ENCODE results near the gene MAN1C1.
"Not testable (repeated sequence)": the region's sequence is repeated elsewhere in the genome, so short reads cannot be mapped to it uniquely, and the experiment has no call there.

The MAN1C1 gene

DNA sequence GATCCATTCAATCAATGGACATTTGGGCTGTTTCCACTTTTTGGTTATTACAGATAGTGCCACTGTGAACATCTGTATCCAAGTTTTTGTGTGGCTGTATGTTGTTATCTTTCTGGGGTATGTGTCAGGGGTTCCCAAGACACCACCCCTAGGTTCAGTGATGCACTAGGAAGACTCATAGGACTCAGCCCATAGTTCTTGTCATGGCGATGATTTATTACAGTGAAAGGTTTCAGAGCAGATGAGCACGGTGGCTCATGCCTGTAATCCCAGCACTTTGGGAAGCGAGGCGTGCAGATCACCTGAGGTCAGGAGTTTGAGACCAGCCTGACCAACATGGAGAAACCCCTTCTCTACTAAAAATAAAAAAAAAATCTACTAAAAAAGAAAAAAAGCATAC lies 64.1 kb downstream of the MAN1C1 start:
- DNase-seq (ENCODE audit: low spot score), result no peak

DNA sequence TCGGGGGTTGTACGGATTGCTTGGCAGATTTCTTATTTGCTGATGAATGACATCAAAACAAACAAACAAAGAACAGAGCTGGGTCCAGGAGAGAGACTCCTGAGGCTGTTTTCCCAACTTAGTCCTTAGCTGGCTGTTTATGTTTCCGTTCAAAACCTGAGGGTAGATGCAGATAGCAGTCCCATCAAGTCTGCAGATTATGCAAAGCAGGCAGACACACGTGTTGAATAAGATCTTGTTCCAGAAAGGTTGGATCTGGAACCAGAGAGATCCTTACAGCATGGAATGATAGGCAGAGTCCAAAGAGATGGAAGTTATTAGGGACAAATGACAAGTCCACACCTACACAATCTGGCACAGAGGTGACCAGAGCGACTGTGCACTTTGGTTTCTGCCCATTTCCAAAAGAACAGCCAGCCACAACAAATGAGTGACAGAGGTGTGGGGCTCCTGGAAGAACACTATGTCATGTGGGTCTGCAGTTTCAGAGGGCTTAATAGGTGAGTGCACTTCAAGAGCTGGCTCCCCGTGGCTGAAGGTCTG lies 65.5 kb downstream of the MAN1C1 start:
- no peak for DNase-seq (ENCODE audit: low spot score)

DNA sequence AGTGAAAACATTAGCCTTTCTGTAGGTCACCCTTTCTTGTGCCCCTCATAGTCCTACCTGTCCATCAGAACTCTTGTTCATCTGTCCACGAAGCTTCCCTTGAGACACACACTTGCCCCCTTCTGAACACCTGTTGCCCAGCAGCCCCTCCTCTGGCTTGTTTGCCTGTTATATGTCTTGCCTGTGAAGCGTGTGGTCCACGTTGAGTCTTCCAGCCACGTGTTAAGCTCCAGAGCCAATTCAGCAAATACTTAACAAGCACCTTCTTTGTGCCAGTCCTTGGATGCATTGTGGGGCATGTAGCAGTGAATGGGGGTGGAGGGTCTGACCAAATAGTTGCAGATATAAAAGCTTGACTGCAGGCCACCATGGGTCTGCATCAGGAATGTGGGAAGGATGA lies 66.6 kb downstream of the MAN1C1 start:
- no peak for DNase-seq (ENCODE audit: low spot score)

DNA sequence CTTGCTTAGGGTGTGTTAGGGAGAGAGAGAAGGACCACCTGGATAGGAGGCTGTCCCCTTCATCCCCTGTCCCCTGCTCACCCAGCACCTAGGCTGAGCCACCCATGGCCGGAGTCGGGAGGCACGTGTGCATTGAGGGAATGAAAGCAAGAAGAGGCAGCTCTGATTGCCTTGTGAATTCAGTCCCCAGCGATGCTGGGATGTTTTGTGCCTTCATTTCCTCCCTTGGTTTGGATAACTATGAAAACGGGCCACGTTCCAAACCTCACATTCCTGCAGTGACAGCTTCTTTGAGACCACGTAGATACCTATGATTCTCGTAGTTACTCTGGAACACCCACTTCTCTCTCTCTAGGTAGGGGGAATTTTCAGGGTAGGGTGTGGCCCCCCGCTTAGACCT lies 67.1 kb downstream of the MAN1C1 start:
- no peak for DNase-seq (ENCODE audit: low spot score)

DNA sequence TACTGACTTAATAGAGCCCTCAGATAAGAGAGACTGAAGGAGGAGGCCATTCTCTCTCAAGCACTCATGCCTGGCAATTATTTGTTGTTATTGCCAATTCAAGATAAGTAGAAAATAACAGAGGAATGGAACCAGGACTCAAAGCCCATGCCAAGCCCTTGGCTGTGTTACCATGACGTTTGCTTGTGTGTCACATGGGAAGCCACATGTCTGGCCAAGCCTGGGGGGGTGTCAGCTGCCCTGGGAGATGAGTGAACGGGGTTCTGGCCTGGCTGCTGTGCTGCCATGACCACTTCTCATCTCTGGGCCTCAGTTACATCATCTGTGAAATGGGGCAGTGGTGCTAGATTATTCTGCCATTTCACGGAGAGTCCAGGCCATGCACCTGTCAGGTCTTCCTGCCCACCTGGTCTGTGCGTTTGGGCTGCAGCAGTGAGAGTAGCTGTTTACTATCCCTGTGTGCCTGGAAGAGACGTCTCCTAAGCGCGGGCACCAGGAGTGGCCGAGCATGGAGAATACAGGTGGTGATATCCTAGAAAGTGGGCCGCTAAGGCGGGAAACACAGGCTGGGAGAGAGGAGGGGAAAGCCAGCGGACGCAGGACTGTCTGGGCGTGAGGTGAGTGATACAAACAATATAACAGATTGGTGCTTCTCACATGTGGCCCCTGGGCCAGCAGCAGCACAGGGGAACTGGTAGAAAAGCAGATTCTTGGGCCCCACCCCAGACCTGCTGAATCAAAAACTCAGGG lies 67.8 kb downstream of the MAN1C1 start:
- DNase-seq (ENCODE audit: low spot score), result no peak

DNA sequence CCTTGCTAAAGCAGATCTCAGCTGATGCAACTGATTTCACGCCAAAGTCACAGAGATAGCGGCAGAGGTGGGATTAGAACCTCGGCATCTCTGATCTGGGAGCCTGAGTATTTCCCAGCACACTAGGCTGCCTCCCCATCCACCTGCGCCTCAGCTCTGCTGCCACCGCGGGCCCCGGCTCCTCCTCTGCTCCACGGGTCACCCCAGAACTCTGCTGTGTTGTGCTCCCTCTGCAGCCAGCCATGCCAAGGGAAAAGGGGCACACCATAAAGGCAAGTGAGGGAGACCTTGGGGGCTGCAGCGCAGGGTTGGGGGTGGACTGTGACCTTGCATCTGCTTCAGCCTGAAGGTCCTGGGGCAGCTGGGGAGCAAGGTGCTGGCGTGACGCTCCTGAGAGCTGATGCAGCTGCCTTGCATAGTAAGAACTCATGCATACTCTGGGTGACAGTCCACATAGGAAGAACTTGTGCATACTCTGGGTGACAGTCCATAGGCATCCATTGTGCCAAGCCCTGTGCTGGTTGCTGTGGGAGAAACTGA lies 68.7 kb downstream of the MAN1C1 start:
- no peak for DNase-seq (ENCODE audit: low spot score)

DNA sequence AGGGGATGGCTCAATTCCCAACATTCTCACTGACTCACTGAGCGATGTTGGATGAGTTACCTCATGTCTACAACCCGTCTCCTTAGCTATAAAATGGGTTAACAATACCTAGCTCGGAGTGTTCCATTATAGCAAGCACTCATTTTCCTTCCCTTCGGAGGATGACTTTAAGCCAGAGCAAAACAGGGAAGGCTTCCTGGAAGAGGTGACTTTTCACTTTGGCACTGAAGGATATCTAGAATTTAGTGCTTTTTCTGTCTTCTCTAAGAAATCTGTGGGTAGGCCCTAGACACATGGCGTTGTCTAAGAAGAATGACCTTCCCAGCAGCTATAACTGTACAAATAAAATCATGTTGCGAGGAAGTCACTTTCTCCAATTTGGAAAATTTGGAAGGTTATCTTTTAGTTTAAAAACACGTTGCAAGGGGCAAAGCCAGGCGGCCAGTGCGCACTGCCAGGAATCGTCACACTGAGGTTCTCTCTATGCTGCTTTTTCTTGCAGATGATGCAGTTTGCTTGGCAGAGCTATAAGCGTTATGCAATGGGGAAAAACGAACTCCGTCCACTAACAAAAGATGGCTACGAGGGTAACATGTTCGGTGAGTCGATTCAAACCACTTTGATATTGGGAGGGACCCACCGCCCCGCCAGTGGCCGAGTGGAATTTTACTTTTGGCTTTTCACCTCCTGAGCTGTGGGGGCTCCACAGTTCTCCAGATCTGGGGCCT lies 69.5 kb downstream of the MAN1C1 start:
- DNase-seq (ENCODE audit: low spot score), result no peak

DNA sequence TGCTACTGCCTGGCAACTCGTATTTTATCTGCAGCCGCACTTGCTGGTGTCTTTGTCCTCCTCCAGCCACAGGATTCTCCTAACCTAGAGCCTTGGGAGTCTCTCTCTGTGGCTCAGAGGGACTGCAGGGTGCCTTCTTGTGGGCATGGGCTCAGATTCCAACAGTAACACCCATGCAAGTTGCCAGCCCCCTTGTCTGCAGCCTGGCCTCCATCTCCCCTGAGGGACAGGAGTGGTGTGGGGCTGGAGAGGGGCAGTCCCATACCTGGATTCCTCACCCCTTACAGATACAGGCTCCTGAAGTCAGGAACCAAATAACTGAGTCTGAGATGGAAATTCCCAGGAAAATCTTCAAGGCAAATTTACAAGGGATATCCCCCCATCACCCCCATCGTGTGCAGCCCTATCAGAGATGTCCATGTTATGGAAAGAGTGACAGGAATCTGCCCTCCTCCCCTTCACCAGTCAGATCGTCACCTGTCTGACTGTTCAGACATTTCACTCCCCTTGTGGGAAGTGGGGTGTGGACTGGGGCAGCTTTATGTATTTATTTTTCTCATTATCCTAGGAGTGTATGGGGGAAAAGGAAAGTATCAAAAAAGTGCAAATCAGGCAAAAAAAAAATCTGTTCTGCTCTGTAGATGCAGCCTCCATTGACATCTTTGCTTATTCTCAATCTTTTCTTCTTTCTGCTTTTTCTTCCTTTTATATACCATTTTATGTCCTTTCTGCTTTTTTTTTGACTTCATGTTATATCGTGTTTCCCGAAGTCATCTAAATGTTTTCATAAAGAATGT lies 70.8 kb downstream of the MAN1C1 start:
- DNase-seq (ENCODE audit: low spot score), result no peak

DNA sequence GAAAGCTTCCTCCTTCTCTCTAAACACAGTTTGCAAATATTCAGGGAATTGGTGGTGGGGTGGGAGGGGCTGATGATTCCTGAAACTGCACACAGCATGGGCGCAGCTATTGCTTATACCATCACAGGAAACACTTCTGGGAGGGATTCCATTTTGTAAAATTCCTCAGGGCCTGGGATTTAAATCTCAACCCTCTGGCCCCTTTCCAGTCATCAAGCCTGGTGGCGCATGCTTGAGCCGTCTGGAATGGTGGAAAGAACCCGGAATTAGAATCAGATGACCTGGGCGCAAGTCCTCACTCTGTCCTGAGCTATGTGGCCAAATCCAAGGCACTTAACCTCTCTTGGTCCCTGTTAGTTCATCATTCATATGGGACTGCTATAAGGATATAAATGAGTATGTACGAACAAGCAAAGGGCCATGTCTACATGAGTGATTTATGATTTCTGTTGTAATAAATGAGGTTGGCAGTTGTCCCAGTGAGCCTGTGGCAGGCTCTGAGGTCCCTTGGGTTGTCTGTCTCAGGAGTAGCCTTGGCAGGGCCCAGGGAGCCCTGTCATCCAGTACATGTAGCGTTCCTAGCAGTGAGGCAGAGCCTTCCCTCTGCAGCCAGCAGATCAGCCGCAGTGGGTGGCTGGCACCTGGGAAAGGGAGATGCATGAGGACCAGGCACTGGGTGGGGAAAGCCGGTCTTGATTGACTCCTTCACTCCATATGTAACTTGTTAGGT lies 72.0 kb downstream of the MAN1C1 start:
- DNase-seq (ENCODE audit: low spot score), result no peak

DNA sequence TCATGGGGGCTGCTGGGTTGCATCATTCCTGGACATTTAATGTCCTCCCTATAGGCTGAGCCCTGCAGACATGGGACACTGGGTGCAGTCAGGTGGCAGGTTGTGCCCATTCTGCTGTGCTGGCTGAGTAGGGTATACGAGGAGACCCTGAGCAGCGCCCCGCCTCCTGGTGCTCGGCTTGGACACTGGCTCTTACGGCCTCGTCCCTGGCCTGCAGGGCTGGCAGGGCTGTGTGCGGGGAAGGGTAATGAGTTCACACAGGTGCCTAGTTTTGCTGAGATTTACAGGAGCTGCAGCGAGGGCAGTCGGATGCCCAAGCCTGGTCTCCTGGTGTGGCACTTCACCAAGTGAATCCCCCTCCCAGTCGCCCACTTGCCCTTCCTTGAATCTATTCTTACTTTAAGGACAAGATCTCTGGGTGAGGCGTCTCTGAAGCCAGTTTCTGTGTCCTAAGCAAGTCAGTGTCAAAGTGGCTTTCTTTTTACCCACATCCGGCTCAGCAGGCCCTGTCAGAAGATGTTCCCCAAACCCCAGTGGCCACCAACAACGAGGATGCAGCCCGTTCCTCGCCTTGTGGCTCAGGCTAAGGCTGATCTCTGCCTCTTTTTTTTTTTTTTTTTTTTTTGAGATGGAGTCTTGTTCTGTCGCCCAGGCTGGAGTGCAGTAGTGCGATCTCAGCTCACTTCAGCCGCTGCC lies 73.2 kb downstream of the MAN1C1 start:
- no peak for DNase-seq (ENCODE audit: low spot score)

DNA sequence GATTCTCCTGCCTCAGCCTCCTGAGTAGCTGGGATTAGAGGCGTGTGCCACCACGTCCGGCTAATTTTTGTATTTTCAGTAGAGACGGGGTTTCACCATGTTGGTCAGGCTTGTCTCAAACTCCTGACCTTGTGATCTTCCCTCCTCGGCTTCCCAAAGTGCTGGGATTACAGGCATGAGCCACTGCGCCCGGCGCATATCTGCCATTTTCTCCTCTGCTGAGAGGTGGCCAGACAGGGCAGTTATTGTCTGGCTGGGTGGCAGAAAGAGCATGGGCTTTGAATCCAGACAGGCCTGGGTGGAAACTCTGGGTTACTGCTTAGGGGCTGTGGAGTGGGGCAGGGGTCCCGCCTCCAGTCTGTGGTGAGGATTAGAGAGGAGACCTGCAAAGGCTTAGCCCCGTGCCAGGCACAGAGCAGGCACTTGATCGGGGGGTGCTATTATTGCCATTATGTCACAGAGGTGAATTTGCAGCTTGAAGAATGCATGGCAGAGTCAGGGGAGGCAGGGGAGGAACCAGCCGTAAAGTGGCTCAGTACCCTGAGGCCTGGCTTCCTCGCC lies 73.9 kb downstream of the MAN1C1 start:
- no peak for DNase-seq (ENCODE audit: low spot score)

DNA sequence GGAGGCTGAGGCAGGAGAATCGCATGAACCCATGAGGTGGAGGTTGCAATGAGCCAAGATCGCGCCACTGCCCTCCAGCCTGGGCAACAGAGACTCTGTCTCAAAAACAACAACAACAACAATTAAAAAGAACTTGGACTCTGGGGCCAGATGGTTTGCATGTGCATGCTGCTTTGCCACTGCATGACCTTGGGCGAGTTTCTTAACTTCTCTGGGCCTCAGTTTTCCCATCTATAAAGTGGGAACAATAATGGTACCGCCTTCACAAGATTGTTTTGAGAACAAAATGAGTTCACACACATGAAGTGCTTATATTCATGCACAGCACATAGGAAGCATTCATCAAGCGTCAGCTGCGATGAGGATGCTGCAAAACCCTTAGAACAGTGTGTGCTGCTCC lies 74.6 kb downstream of the MAN1C1 start:
- DNase-seq (ENCODE audit: low spot score), result no peak

DNA sequence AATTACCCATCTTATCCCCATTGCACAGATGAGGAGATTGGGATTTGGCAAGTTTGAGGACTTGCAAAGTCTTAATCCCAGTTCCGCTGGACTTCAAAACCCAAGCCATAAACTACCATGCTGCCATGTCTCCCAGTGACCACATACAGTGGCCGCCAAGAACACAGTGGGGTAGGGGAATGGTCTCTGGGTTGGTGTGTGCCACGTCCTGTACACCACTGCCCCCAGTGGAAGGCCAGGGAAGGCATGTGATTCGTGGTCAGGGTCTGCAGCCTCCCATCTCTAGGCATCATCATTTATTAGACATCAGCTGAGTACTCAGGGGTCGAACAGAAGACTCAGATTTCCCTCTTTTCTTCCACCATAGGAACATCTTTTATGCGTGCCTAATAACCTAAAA lies 76.0 kb downstream of the MAN1C1 start:
- no peak for DNase-seq (ENCODE audit: low spot score)

DNA sequence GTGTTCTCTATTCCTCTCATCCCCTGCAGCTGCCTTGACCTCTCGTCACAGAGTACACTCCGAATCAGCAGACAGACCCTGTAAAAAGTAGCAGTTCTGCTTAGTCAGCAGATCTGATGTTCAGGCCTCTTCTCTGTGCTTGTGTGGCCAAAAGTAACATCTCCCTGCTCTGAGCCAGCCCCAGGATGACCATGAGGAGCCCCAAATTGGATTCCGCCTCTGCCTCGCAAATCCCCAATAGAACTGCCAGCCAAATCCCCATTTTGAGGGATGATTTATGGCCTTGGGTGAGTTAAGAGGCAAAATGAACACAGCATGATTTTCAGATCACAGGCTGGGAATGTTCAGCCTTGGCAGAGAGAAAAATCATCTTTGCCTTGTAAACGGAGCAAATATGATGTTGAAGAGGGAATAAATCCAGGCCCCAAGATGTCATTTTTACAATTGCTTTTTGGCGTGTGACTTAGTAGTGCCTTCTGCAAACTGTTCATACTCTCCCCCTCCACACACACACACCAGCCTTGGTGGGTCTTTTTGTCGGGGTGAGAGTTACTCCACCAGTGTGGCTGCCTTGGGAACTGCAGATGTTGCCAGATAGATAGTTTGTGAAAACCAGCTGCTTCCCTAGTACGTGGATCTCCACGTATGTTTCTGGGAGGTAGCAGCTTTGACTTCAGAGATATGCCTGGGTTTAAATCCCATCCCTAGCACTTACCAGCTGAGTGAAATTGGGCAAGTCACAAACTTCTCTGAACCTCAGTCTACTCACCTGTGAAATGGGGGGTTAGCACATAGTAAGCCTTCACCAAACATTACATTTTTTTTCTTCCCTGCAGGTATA lies 77.8 kb downstream of the MAN1C1 start:
- DNase-seq (ENCODE audit: low spot score), result no peak

DNA sequence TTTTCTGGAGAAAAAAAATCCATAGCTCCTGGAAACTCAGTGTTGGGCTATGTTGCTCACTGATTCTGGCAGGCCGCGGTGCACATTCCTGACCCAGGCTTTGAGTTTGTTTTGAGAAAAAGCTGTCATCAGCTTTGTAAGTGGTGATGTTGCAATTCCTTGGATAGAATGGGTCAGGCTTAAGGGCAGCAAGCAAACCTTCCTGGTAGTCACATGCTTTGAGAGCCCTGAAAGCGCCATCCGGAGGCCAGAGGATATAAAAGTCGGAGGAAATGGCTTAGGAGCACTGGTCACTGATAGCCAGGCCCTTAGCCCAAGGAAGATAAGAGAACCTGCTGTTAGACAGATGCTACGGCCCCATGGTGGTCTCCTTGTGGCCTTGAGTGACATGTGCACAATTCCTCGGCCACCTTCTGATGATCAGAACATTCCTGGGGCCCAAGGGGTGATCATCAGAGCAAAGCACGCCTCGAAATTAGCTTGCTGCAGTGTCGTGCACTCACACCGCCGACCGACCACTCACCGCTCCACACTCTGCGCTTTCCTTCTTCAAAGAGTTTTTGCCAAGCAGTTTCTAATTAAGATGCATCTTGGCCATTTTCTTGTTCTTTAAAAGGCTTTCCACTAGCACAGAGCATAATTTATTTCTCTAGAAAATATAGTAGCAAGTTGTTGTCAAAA lies 78.6 kb downstream of the MAN1C1 start:
- DNase-seq (ENCODE audit: low spot score), result peak; percentile 63

DNA sequence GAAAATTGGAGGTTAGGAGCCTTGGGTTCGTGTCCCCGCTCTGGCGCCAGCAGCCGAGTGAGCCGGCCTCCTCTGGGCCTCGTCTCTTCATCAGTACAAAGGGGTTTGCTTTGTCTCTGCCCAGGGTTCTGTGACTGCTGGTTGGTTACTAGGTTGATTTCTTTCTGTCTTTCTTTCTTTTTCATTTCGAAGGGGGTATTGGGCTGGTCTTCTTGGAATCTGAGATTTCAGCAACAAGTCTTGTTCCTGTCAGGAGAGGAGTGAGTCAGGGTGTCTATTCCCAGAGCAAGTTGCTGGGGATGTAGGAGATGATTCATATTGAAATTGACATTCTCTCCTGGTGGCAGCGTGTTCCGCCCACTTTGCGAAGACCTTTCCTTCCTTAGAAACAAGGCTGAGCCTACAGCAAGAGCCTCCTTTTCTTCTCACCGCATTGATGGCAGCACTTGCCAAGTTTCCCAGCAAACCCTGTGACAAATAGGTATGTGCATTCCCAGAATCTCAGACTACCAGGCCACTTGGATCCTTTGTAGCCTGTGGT lies 79.2 kb downstream of the MAN1C1 start:
- DNase-seq (ENCODE audit: low spot score), result peak; percentile 50

DNA sequence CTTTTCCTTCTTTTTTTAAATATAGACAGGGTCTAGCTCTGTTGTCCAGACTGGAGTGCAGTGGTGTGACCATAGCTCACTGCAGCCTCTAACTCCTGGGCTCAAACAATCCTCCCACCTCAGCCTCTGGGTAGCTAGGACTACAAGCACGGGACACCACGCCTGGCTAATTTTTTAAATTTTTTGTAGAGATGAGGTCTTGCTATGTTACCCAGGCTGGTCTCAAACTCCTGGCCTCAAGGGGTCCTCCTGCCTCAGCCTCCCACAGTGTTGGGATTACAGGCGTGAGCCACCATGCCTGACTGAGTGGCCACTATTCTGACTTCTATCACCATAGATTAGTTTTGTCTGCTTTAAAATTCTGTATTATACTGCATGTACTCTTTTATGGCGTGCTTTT lies 80.1 kb downstream of the MAN1C1 start:
- DNase-seq (ENCODE audit: low spot score), result not testable (repeated sequence)

DNA sequence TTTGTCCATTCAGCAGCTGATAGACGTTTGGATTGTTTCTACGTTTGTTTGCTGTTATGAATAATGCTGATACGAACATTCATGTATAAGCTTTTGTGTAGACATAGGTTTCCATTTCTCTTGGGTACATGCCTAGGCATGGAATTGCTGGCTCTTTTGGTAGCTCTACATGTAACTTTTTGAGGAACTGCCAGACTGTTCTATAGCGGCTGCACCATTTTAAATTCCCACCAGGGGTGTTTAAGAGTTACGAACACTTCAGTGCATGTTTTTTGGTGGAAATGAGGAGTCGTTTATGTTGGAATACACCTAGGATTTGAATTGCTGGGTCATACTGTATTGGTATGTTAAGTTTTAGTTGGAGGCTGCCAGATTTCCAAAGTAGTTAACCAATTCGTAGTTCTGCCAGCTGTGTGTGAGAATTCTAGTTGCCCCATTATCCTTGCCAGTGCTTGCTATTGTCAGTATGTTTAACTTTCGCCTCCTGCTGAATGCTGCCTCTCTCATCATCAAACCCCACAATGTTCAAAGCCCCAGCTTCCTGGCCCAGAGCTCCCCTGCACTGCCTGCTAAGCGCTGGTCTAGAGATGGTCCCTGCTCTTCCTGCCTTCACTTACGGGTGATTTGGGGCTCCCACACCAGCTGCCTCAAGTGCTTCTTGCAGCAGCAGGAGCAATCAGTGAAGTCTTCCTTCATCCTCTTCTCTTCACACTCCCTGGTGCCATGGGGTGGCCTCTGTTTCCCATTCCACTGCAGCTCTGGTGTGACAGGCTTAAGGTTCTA lies 81.0 kb downstream of the MAN1C1 start:
- no peak for DNase-seq (ENCODE audit: low spot score)

Data from Ammon's horn (tissue), 1 donor.